ENCODE results near the gene DHX30.
"Not testable (repeated sequence)": the region's sequence is repeated elsewhere in the genome, so short reads cannot be mapped to it uniquely, and the experiment has no call there.

The DHX30 gene, protein sequence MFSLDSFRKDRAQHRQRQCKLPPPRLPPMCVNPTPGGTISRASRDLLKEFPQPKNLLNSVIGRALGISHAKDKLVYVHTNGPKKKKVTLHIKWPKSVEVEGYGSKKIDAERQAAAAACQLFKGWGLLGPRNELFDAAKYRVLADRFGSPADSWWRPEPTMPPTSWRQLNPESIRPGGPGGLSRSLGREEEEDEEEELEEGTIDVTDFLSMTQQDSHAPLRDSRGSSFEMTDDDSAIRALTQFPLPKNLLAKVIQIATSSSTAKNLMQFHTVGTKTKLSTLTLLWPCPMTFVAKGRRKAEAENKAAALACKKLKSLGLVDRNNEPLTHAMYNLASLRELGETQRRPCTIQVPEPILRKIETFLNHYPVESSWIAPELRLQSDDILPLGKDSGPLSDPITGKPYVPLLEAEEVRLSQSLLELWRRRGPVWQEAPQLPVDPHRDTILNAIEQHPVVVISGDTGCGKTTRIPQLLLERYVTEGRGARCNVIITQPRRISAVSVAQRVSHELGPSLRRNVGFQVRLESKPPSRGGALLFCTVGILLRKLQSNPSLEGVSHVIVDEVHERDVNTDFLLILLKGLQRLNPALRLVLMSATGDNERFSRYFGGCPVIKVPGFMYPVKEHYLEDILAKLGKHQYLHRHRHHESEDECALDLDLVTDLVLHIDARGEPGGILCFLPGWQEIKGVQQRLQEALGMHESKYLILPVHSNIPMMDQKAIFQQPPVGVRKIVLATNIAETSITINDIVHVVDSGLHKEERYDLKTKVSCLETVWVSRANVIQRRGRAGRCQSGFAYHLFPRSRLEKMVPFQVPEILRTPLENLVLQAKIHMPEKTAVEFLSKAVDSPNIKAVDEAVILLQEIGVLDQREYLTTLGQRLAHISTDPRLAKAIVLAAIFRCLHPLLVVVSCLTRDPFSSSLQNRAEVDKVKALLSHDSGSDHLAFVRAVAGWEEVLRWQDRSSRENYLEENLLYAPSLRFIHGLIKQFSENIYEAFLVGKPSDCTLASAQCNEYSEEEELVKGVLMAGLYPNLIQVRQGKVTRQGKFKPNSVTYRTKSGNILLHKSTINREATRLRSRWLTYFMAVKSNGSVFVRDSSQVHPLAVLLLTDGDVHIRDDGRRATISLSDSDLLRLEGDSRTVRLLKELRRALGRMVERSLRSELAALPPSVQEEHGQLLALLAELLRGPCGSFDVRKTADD

DNA sequence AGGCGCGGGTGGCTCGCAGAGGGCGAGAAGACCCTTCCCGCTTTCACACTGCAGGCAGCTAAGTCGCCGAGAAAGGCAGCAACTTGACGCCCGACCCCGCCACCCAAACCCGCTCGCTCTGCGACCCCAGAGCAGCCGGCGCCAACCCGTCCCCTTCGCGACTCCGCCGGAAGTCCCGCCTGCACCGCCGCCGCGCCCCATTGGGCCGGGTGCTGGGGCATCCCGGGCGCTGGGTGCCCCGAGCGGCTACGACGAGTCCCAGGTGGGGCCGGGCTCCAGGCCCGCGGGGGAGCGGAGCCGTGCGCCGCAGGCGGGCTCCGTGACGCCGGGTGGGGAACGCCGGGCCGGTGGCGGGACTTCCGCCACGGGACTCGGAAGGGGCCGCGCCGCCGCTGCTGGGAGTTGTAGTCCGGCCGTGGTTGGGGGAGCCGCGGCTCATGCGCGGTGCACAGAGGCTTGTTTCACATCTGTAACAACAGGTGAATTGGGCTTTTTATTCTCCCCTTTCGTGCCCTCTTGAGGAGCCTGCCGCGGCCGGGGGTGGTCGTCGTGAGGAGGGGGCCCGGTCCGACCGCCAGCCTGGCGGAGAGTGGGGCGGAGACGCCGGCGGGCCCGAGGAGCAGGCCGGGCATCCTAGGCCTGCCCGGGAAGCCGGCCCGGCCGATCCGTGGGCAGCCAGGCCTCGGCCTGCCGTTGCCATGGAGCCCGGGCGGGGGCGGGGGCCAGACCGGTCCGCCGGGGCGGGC is at the start of gene DHX30:
Gene DHX30 (plus strand): TSS at position 405 of the 746 bp plus-strand sequence. CDS start 7,546 bp downstream, outside the sequence.
- Histone ChIP-seq H3K27ac (ENCODE audit: low read depth, low read length) (peak within 1 kb of the TSS; percentile 93), H3K4me1 (ENCODE audit: control insufficient read depth, insufficient read depth, low read length, unreplicated experiment) (peaks cover 17% of the 10 kb centered on the region), H3K36me3 (ENCODE audit: insufficient read depth, low read length) (no peaks in the 10 kb centered on the region), H3K27me3 (ENCODE audit: insufficient read depth, low read length) (no peaks in the 10 kb centered on the region), H3K79me2 (ENCODE audit: control insufficient read depth, insufficient read depth, low read length, unreplicated experiment) (peaks cover 16% of the 10 kb centered on the region), H2AFZ (ENCODE audit: low read length, unreplicated experiment) (peak within 1 kb of the TSS; percentile 84), H3K4me3 (ENCODE audit: low read depth, low read length) (peak within 1 kb of the TSS; percentile 84)

GRCh38 chr3:47758261-47759025 is 44.5 kb upstream of the DHX30 start:
- no peaks in the 10 kb centered on the region for H3K4me1 ChIP-seq (ENCODE audit: control insufficient read depth, insufficient read depth, low read length, unreplicated experiment)
- H3K79me2 ChIP-seq (ENCODE audit: control insufficient read depth, insufficient read depth, low read length, unreplicated experiment), result peaks cover 29% of the 10 kb centered on the region
- no peaks in the 10 kb centered on the region for H3K27me3 ChIP-seq (ENCODE audit: insufficient read depth, low read length)
- no peak overlapping the region for H3K4me3 ChIP-seq (ENCODE audit: low read depth, low read length)
- H2AFZ ChIP-seq (ENCODE audit: low read length, unreplicated experiment), result no peak overlapping the region
- no peak overlapping the region for H3K27ac ChIP-seq (ENCODE audit: low read depth, low read length)
- H3K36me3 ChIP-seq (ENCODE audit: insufficient read depth, low read length), result peaks cover 9% of the 10 kb centered on the region

- H3K4me1 ChIP-seq (ENCODE audit: control insufficient read depth, insufficient read depth, low read length, unreplicated experiment); H3K36me3 ChIP-seq (ENCODE audit: insufficient read depth, low read length); H3K27ac ChIP-seq (ENCODE audit: low read depth, low read length); H2AFZ ChIP-seq (ENCODE audit: low read length, unreplicated experiment); H3K4me3 ChIP-seq (ENCODE audit: low read depth, low read length); H3K27me3 ChIP-seq (ENCODE audit: insufficient read depth, low read length): not testable (repeated sequence)
- H3K79me2 ChIP-seq (ENCODE audit: control insufficient read depth, insufficient read depth, low read length, unreplicated experiment), result peaks cover 22% of the 10 kb centered on the region
Observed at GRCh38 chr3:47760207-47760606, 42.7 kb upstream of the DHX30 start.

DNA sequence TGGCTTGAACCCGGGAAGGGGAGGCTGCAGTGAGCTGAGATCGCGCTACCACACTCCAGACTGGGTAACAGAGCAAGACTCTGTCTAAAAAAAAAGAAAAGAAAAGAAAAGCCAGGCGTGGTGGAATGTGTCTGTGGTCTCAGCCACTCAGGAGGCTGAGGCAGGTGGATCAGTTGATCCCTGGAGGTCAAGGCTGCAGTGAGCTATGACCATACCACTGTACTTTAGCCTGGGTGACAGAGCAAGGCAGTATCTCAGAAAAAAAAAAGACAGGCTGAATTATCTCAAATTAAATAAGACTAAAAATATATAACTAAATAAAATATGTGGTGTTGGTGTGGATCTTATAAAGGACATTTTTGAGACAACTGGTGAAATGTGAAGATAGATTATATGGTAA is 41.9 kb upstream of the DHX30 start:
- Histone ChIP-seq H2AFZ (ENCODE audit: low read length, unreplicated experiment) (no peak overlapping the region), H3K36me3 (ENCODE audit: insufficient read depth, low read length) (peaks cover 9% of the 10 kb centered on the region), H3K79me2 (ENCODE audit: control insufficient read depth, insufficient read depth, low read length, unreplicated experiment) (peaks cover 25% of the 10 kb centered on the region), H3K4me1 (ENCODE audit: control insufficient read depth, insufficient read depth, low read length, unreplicated experiment) (no peaks in the 10 kb centered on the region), H3K27ac (ENCODE audit: low read depth, low read length) (no peak overlapping the region), H3K27me3 (ENCODE audit: insufficient read depth, low read length) (no peaks in the 10 kb centered on the region), H3K4me3 (ENCODE audit: low read depth, low read length) (no peak overlapping the region)

DNA sequence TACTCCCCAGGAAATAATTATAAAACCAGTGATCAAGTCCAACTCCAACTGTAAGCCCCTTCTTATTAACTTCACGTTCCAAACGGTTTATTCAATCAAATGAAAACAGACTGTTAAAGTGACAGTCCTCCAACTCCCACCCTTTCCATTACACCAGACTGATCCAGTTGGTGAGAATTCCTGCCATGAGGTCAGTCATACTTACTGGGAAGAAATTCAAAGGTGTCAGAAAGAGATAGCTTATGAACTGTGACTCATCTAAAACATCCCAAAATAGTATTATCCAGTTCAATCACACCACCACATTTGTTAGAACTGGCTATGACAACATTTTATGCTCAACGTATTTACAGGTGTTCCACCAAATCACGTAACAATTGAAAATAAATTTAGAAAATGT is 40.7 kb upstream of the DHX30 start:
- Histone ChIP-seq H3K79me2 (ENCODE audit: control insufficient read depth, insufficient read depth, low read length, unreplicated experiment) (peaks cover 22% of the 10 kb centered on the region), H3K27me3 (ENCODE audit: insufficient read depth, low read length) (no peaks in the 10 kb centered on the region), H2AFZ (ENCODE audit: low read length, unreplicated experiment) (no peak overlapping the region), H3K36me3 (ENCODE audit: insufficient read depth, low read length) (peaks cover 1% of the 10 kb centered on the region; the same call in 1 of the 2 replicates), H3K4me3 (ENCODE audit: low read depth, low read length) (no peak overlapping the region), H3K27ac (ENCODE audit: low read depth, low read length) (no peak overlapping the region), H3K4me1 (ENCODE audit: control insufficient read depth, insufficient read depth, low read length, unreplicated experiment) (no peaks in the 10 kb centered on the region)

DNA sequence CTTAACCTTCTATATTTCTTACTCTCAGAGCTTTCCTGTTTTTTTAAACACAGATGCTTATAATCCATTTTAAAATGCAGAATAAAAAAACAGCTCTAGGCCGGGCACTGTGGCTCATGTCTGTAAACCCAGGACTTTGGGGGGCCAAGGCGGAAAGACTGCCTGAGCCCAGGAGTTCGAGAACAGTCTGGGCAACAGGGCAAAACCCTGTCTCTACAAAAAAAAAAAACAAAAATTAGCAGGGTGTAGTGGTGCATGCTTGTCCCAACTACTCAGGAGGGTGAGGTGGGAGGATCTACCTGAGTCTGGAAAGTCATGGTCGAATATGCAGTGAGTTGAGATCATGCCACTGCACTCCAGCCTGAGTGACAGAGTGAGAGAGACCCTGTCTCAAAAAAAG is 36.8 kb upstream of the DHX30 start:
- H2AFZ ChIP-seq (ENCODE audit: low read length, unreplicated experiment), result no peak overlapping the region
- H3K4me3 ChIP-seq (ENCODE audit: low read depth, low read length), result no peak overlapping the region
- no peaks in the 10 kb centered on the region for H3K27me3 ChIP-seq (ENCODE audit: insufficient read depth, low read length)
- peaks cover 14% of the 10 kb centered on the region for H3K79me2 ChIP-seq (ENCODE audit: control insufficient read depth, insufficient read depth, low read length, unreplicated experiment)
- no peaks in the 10 kb centered on the region for H3K4me1 ChIP-seq (ENCODE audit: control insufficient read depth, insufficient read depth, low read length, unreplicated experiment)
- no peak overlapping the region for H3K27ac ChIP-seq (ENCODE audit: low read depth, low read length)
- H3K36me3 ChIP-seq (ENCODE audit: insufficient read depth, low read length), result peaks cover 6% of the 10 kb centered on the region; the same call in 1 of the 2 replicates

DNA sequence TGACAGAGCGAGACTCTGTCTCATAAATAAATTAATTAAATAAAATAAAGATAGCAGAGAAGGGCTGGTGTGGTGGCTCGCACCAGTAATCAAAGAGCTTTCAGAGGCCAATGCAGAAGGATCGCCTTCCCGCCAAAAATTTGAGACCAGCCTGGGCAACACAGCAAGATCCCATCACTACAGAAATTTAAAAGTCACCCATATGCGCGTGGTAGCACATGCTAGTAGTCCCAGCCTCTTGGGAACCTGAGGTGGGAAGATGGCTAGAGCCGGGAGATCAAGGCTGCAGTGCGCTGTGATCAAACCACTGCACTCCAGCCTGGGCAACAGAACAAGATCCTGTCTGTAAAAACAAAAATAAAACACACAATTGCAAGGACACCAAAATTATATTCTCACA is 30.9 kb upstream of the DHX30 start:
- H3K4me1 ChIP-seq (ENCODE audit: control insufficient read depth, insufficient read depth, low read length, unreplicated experiment), result peaks cover 2% of the 10 kb centered on the region
- no peak overlapping the region for H3K4me3 ChIP-seq (ENCODE audit: low read depth, low read length)
- H3K27ac ChIP-seq (ENCODE audit: low read depth, low read length), result no peak overlapping the region
- H3K79me2 ChIP-seq (ENCODE audit: control insufficient read depth, insufficient read depth, low read length, unreplicated experiment), result peaks cover 43% of the 10 kb centered on the region
- no peak overlapping the region for H2AFZ ChIP-seq (ENCODE audit: low read length, unreplicated experiment)
- no peaks in the 10 kb centered on the region for H3K27me3 ChIP-seq (ENCODE audit: insufficient read depth, low read length)
- H3K36me3 ChIP-seq (ENCODE audit: insufficient read depth, low read length), result peaks cover 12% of the 10 kb centered on the region; the same call in 1 of the 2 replicates

DNA sequence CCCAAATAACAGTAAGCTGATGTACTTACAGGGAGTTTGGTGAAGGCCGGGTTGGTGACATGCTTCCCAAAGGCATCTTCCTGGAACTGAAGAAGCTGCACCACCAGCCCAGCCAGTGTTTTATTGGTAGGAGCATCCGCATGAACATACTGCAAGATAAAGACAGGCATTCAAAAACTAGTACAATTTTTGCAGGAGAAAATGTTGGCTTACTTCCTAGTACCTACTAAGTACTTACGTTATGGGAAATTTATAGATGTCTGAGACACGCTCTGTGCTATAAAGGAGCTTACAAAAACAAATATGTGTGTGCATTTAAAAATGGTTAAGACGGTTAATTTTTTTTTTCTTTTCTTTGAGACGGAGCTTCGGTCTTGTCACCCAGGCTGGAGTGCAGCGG is 30.1 kb upstream of the DHX30 start:
- Histone ChIP-seq H3K4me1 (ENCODE audit: control insufficient read depth, insufficient read depth, low read length, unreplicated experiment) (peaks cover 2% of the 10 kb centered on the region), H3K27me3 (ENCODE audit: insufficient read depth, low read length) (no peaks in the 10 kb centered on the region), H3K27ac (ENCODE audit: low read depth, low read length) (no peak overlapping the region), H2AFZ (ENCODE audit: low read length, unreplicated experiment) (no peak overlapping the region), H3K79me2 (ENCODE audit: control insufficient read depth, insufficient read depth, low read length, unreplicated experiment) (peaks cover 48% of the 10 kb centered on the region), H3K4me3 (ENCODE audit: low read depth, low read length) (no peak overlapping the region), H3K36me3 (ENCODE audit: insufficient read depth, low read length) (peaks cover 12% of the 10 kb centered on the region; the same call in 1 of the 2 replicates)

DNA sequence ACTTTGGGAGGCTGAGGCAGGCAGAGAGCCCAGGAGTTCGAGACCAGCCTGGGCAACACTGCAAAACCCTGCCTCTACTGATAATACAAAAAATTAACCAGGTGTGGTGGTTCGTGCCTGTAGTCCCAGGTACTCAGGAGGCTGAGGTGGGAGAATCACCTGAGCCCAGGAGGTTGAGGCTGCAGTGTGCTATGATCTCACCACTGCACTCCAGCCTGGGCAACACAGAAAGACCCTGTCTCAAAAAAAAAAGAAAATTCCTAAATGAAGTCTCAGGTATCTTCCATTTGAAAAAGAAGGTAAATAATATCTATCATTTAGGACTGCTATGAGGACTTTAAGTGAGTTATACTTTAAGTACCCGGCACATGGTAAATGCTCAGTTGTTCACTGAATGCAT is 24.2 kb upstream of the DHX30 start:
- H2AFZ ChIP-seq (ENCODE audit: low read length, unreplicated experiment), result no peak overlapping the region
- no peaks in the 10 kb centered on the region for H3K27me3 ChIP-seq (ENCODE audit: insufficient read depth, low read length)
- H3K27ac ChIP-seq (ENCODE audit: low read depth, low read length), result no peak overlapping the region
- no peaks in the 10 kb centered on the region for H3K36me3 ChIP-seq (ENCODE audit: insufficient read depth, low read length)
- no peak overlapping the region for H3K4me3 ChIP-seq (ENCODE audit: low read depth, low read length)
- H3K79me2 ChIP-seq (ENCODE audit: control insufficient read depth, insufficient read depth, low read length, unreplicated experiment), result peaks cover 71% of the 10 kb centered on the region
- H3K4me1 ChIP-seq (ENCODE audit: control insufficient read depth, insufficient read depth, low read length, unreplicated experiment), result peaks cover 18% of the 10 kb centered on the region

Measured in ACC112 (cell line).